K562 (cell line): Measurements from ENCODE around the gene OR5A2. TPM values are rescaled to one million over a fixed set of nuclear protein-coding genes. Genes with fewer than 3 reads are reported as not detected.

Source experiments
- ATAC-seq: fragments of 200-7000 bp; cut with Tn5 transposase; 3 replicates; pipeline ENCODE4 v1.9.1; 2020; ENCODE audit warnings: moderate library complexity
- BruUV-seq: library from RNA; stranded (reverse); fragments of 400-500 nt; replicated peaks from 2 replicates; lab custom pipeline; 2021; lab: Mats Ljungman, UMichigan
- CTCF ChIA-PET: fragments of 300-600 bp; formaldehyde crosslinking; extraction: SDS; loops from one replicate; lab custom pipeline; 2021; ENCODE audit warnings: low intra/inter-chr PET ratio; lab: Yijun Ruan, JAX
- POLR2A ChIA-PET: fragments of 300-600, 350-650 bp; sonication (Branson Sonifier 250); formaldehyde crosslinking; extraction: SDS; loops from one replicate; lab custom pipeline; 2021; ENCODE audit warnings: antibody characterized with exemption, inconsistent platforms; lab: Yijun Ruan, JAX
- DNase-seq, 4 experiments: peaks; one replicate each; pipeline versions ENCODE4 v3.0.0 to v3.0.0-alpha.2; 2011 to 2018; ENCODE audit warnings: low spot score in 3 of 4, mixed read lengths in 3 of 4; ENCODE audit errors: extremely low read depth in 1 of 4
- FAIRE-seq: peaks from 2 replicates; lab custom pipeline; 2011; peaks lifted over from hg19 to GRCh38; lab: Jason Lieb, UNC
- H2AFZ ChIP-seq: 2 replicates; pipeline ENCODE4 v1.6.0; 2011; ENCODE audit warnings: low read depth, low read length, control low read depth, inconsistent platforms
- H3K27ac ChIP-seq: fragments of 200-600 bp; 3 replicates; pipeline ENCODE4 v1.8.0; 2011; ENCODE audit warnings: low read depth, mild to moderate bottlenecking, control low read depth, inconsistent platforms, low read length, moderate library complexity, mixed read lengths; ENCODE audit errors: extremely low read depth
- H3K27me3 ChIP-seq, 2 experiments: fragments of 300-600 bp in 1 of 2; 2 replicates in 1 of 2; 3 replicates in 1 of 2; pipeline versions ENCODE4 v1.6.0 to v1.8.0; 2011; ENCODE audit warnings: inconsistent platforms in 2 of 2, low read length in 2 of 2, mild to moderate bottlenecking in 1 of 2, mixed read lengths in 1 of 2, moderate library complexity in 1 of 2; ENCODE audit not compliant: control insufficient read depth in 2 of 2, insufficient read depth in 2 of 2
- H3K36me3 ChIP-seq: fragments of 300-600 bp; 3 replicates; pipeline ENCODE4 v1.8.0; 2011; ENCODE audit warnings: mild to moderate bottlenecking, low read length, inconsistent platforms; ENCODE audit not compliant: control insufficient read depth, insufficient read depth
- H3K4me1 ChIP-seq, 2 experiments: fragments of 200-600 bp in 1 of 2; replicated peaks in 1 of 2; 2 replicates in 1 of 2; 3 replicates in 1 of 2; pipeline versions ENCODE4 v1.5.1 to v1.8.0; 2011; ENCODE audit warnings: inconsistent platforms in 2 of 2, low read length in 2 of 2, mild to moderate bottlenecking in 1 of 2, mixed read lengths in 1 of 2, moderate library complexity in 1 of 2; ENCODE audit not compliant: control insufficient read depth in 2 of 2, insufficient read depth in 2 of 2
- H3K4me2 ChIP-seq: 2 replicates; pipeline ENCODE4 v1.6.1; 2011; ENCODE audit warnings: low read length, control low read depth, inconsistent platforms, mixed read lengths; ENCODE audit not compliant: insufficient read depth
- H3K4me3 ChIP-seq: fragments of 200-600 bp; sonication (generic), shearing (Covaris generic); 2 replicates; pipeline ENCODE4 v1.5.1; 2016; ENCODE audit warnings: control low read depth, inconsistent platforms
- H3K79me2 ChIP-seq: fragments of 200-600 bp; 3 replicates; pipeline ENCODE4 v1.8.0; 2011; ENCODE audit warnings: low read length, inconsistent platforms; ENCODE audit not compliant: control insufficient read depth, insufficient read depth
- H3K9ac ChIP-seq, 2 experiments: 2 replicates each; pipeline versions ENCODE4 v1.6.0 to v1.6.1; 2011; ENCODE audit warnings: low read depth in 2 of 2, low read length in 2 of 2, control low read depth in 1 of 2, inconsistent platforms in 1 of 2, mild to moderate bottlenecking in 1 of 2, mixed read lengths in 1 of 2; ENCODE audit not compliant: insufficient read depth in 1 of 2
- H3K9me1 ChIP-seq: one replicate; pipeline ENCODE4 v1.6.0; 2011; ENCODE audit warnings: inconsistent platforms, mild to moderate bottlenecking, low read length, moderate library complexity; ENCODE audit not compliant: control insufficient read depth, insufficient read depth
- H3K9me3 ChIP-seq: replicated peaks from 2 replicates; pipeline ENCODE4 v1.5.1; 2011; ENCODE audit warnings: low read depth, low read length, inconsistent platforms; ENCODE audit not compliant: control insufficient read depth, insufficient read depth
- H4K20me1 ChIP-seq: replicated peaks from 2 replicates; pipeline ENCODE4 v1.6.1; 2011; ENCODE audit warnings: low read length, inconsistent platforms, mixed read lengths; ENCODE audit not compliant: control insufficient read depth, insufficient read depth
- ASH1L ChIP-seq: fragments of 450-650 bp; IDR thresholded peaks from 2 replicates; pipeline ENCODE4 v1.6.1; 2018; ENCODE audit warnings: borderline replicate concordance, mild to moderate bottlenecking, low read depth; ENCODE audit not compliant: partially characterized antibody
- CREB5 ChIP-seq: fragments of 250-450 bp; sonication (Bioruptor Pico); IDR thresholded peaks from 2 replicates; pipeline ENCODE4 v1.5.0; 2020; ENCODE audit warnings: mild to moderate bottlenecking
- E2F3 ChIP-seq: fragments of 250-450 bp; sonication (Bioruptor Pico); IDR thresholded peaks from 2 replicates; pipeline ENCODE4 v1.4.0; 2020; ENCODE audit warnings: mild to moderate bottlenecking
- ETS1 ChIP-seq: conservative IDR thresholded peaks from 2 replicates; pipeline ENCODE4 v1.6.1; 2011; ENCODE audit warnings: low read depth, mild to moderate bottlenecking, low read length; ENCODE audit not compliant: control insufficient read depth
- GTF3C2 ChIP-seq: IDR thresholded peaks from 3 replicates; pipeline ENCODE4 v1.6.1; 2011; ENCODE audit warnings: borderline replicate concordance, mild to moderate bottlenecking, moderate library complexity; ENCODE audit not compliant: insufficient read length; ENCODE audit errors: extremely low read depth
- MAFK ChIP-seq: IDR thresholded peaks from 2 replicates; pipeline ENCODE4 v1.6.1; 2011; ENCODE audit warnings: low read length, improper control_type of control experiment
- NCOA4 ChIP-seq: fragments of 450-650 bp; IDR thresholded peaks from 2 replicates; pipeline ENCODE4 v1.6.1; 2018; ENCODE audit warnings: mild to moderate bottlenecking; ENCODE audit not compliant: partially characterized antibody
- NFIC ChIP-seq: fragments of 450-650 bp; IDR thresholded peaks from 2 replicates; pipeline ENCODE4 v1.6.1; 2017; ENCODE audit warnings: mild to moderate bottlenecking, inconsistent platforms
- SIRT6 ChIP-seq: IDR thresholded peaks from one replicate; pipeline ENCODE4 v1.6.1; 2012; ENCODE audit warnings: low read depth, mild to moderate bottlenecking, control low read depth, inconsistent platforms, low read length, moderate library complexity
- SMARCB1 ChIP-seq: IDR thresholded peaks from 2 replicates; pipeline ENCODE4 v1.6.1; 2011; ENCODE audit warnings: improper control_type of control experiment, low read depth; ENCODE audit not compliant: insufficient read length
- TAF15 ChIP-seq: fragments of 200-400 bp; formaldehyde crosslinking; IDR thresholded peaks from 2 replicates; pipeline ENCODE4 v1.6.1; 2017; ENCODE audit warnings: mild to moderate bottlenecking, low read depth, low read length, moderate library complexity
- TBP ChIP-seq: optimal IDR thresholded peaks from 2 replicates; pipeline ENCODE3; 2011; ENCODE audit warnings: low read depth, low read length, improper control_type of control experiment
- ZNF639 ChIP-seq, 2 experiments: fragments of 200-800 bp in 1 of 2; sonication (Bioruptor generic) in 1 of 2; sonication (generic) in 1 of 2; formaldehyde crosslinking in 1 of 2; IDR thresholded peaks in 1 of 2; conservative IDR thresholded peaks in 1 of 2; 2 replicates each; pipeline versions ENCODE4 v1.5.0 to v1.6.1; 2016 to 2020; ENCODE audit warnings: missing compliant biosample characterization in 1 of 2, missing genetic modification characterization in 1 of 2, missing genetic modification reagents in 1 of 2
- ZNF766 ChIP-seq: fragments of 200-800 bp; sonication (Bioruptor generic); conservative IDR thresholded peaks from 2 replicates; pipeline ENCODE4 v1.6.1; 2016; ENCODE audit warnings: missing genetic modification characterization, missing compliant biosample characterization
- WGBS: fragments of 100-300 bp; shearing (Covaris generic); methylation state at CpG from one replicate; pipeline ENCODE4 v1.1.6; 2016; ENCODE audit warnings: low coverage, mixed read lengths; ENCODE audit not compliant: insufficient coverage; ENCODE audit errors: missing lambda C conversion rate; 5-methylcytosine and 5-hydroxymethylcytosine counted together
- in situ Hi-C: fragments of 300-500 bp; cut with MboI; formaldehyde crosslinking; loops from 4 replicates; pipeline ENCODE4 v1.15.0; 2018; ENCODE audit warnings: inconsistent platforms, mixed read lengths
- intact Hi-C: fragments of 100-400 bp; cut with micrococcal nuclease; formaldehyde crosslinking; loops from 2 replicates; pipeline ENCODE4 v1.14.2; 2022
- polyA plus RNA-seq, 8 experiments: library from polyadenylated mRNA; depleted of rRNA in 4 of 8; stranded (reverse) in 5 of 8; unstranded in 3 of 8; fragments of >200 nt; fragmentation: Nextera tagmentation in 2 of 8; fragmentation: Illumina TruSeq in 1 of 8; extraction: Ambion mirVana in 2 of 8; extraction: Trizol in 1 of 8; gene quantifications; 2 replicates each; pipeline versions ENCODE4 v1.2.1 to v1.2.3, GENCODE V29; 2011 to 2014; ENCODE audit warnings: inconsistent platforms in 1 of 8, missing spikeins in 1 of 8
- total RNA-seq, 7 experiments: library from RNA; depleted of rRNA in 6 of 7; stranded (reverse); fragments of >200 nt in 6 of 7; fragmentation: Illumina TruSeq in 2 of 7; extraction: Trizol in 2 of 7; gene quantifications; 2 replicates each; pipeline versions ENCODE4 v1.2.1 to v1.2.3, GENCODE V29; 2011 to 2021; ENCODE audit warnings: low replicate concordance in 1 of 7

Gene OR5A2
- total and polyA plus RNA-seq, 9 of the 15 experiments (the other 6 are each of a cell fraction or from before 2014, with no cell fraction given): not detected

- CTCF ChIA-PET: no interaction called here
These were observed 22.3 kb upstream of the OR5A2 start for GRCh38 chr11:59448484-59448883.

More at GRCh38 chr11:59448484-59448883, 22.3 kb upstream of the OR5A2 start:
- WGBS: 0% methylated on average over 2 of the region's 2 CpGs
- Histone ChIP-seq H4K20me1 (no peaks in the 10 kb centered on the region), H3K4me2 (no peak overlapping the region), H3K79me2 (no peaks in the 10 kb centered on the region), H2AFZ (no peak overlapping the region), H3K27ac (no peak overlapping the region), H3K27me3 (no peaks in the 10 kb centered on the region), H3K4me1 (no peaks in the 10 kb centered on the region), H3K9ac (no peak overlapping the region), H3K4me3 (no peak overlapping the region), H3K9me3 (0 out of 2 replicates have a peak, but pooled peaks cover 2% of the 10 kb centered on the region), H3K9me1 (no peaks in the 10 kb centered on the region), H3K36me3 (no peaks in the 10 kb centered on the region)
- ATAC-seq (no peak), FAIRE-seq (no peak), DNase-seq (no peak)
- in situ Hi-C loops: no loop called here
- BruUV-seq: no TSS peak
- POLR2A ChIA-PET: no interaction called here
- intact Hi-C loops: no loop called here
- TF ChIP-seq TBP (no peak), NCOA4 (no peak), ZNF766 (CRISPR knock-in tag) (no peak), SMARCB1 (no peak), E2F3 (CRISPR knock-in tag) (no peak), ZNF639 (CRISPR knock-in tag; conservative IDR thresholded peaks at IDR 0.05 in 1 of 2, IDR thresholded peaks at IDR 0.05 in 1 of 2) (no peak), MAFK (no peak), ETS1 (no peak), ASH1L (no peak), TAF15 (no peak), GTF3C2 (no peak), CREB5 (CRISPR knock-in tag) (no peak), NFIC (no peak), SIRT6 (no peak)
